ENCODE data around the gene DMKN. TPM values are rescaled to one million over a fixed set of nuclear protein-coding genes. Genes with fewer than 3 reads are reported as not detected.

Gene DMKN
- total and polyA plus RNA-seq, 7 donors, result 5.5 to 39.0 (median 15.8) TPM

DNA sequence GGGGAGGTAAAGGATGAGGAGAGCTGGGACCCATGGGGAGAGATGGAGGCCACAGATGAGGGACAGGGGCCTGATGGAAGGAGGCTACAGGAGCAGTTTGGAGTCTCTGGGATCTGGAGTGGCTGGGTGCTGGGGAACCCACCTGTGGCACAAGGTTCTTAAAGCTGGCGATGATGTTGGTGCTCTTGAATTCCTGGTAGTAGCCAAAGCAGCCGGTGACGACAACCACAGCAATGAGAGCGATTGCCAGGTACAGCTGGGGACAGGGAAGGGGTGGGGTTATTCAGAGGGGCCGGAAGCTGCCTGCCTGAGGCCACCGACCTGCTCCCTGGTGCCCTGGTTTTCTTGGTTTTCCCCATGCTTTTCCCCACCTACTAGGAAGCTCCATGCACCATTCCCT, 47.2 kb upstream of the DMKN start:
- no peaks in the 10 kb centered on the region for H3K9me3 ChIP-seq
- no peak overlapping the region for H3K4me3 ChIP-seq
- TF ChIP-seq CTCF (IDR thresholded peaks at IDR 0.05), result no peak
- TF ChIP-seq POLR2A (IDR thresholded peaks at IDR 0.05), result no peak
- TF ChIP-seq EP300 (IDR thresholded peaks at IDR 0.05), result no peak
- TF ChIP-seq POLR2AphosphoS5 (IDR thresholded peaks at IDR 0.05), result no peak
- no peak overlapping the region for H3K27ac ChIP-seq
- H3K4me1 ChIP-seq, result peaks cover 0 to 14% (median 11%) of the 10 kb centered on the region in 4 donors
- no peak for DNase-seq
- intact Hi-C loops (cut with DNase I), result no loop called here
- H3K36me3 ChIP-seq, result no peaks in the 10 kb centered on the region
- 53 to 58% methylated on average over 6 of the region's 6 CpGs for WGBS, 2 donors
- peaks cover 13 to 69% (median 34%) of the 10 kb centered on the region in 3 donors for H3K27me3 ChIP-seq

GRCh38 chr19:35560271-35560670, 46.8 kb upstream of the DMKN start:
- WGBS, 2 donors, result 90 to 92% methylated on average over 18 of the region's 18 CpGs
- DNase-seq, result no peak
- peaks cover 13 to 69% (median 34%) of the 10 kb centered on the region in 3 donors for H3K27me3 ChIP-seq
- TF ChIP-seq POLR2A (IDR thresholded peaks at IDR 0.05) (no peak), CTCF (IDR thresholded peaks at IDR 0.05) (no peak), POLR2AphosphoS5 (IDR thresholded peaks at IDR 0.05) (no peak), EP300 (IDR thresholded peaks at IDR 0.05) (no peak)
- H3K9me3 ChIP-seq, result no peaks in the 10 kb centered on the region
- no peaks in the 10 kb centered on the region for H3K36me3 ChIP-seq
- no peak overlapping the region for H3K4me3 ChIP-seq
- H3K4me1 ChIP-seq, result peaks cover 0 to 14% (median 11%) of the 10 kb centered on the region in 4 donors
- H3K27ac ChIP-seq, result no peak overlapping the region
- intact Hi-C loops (cut with DNase I), result no loop called here

- no peaks in the 10 kb centered on the region for H3K9me3 ChIP-seq
- no peak for TF ChIP-seq EP300 (IDR thresholded peaks at IDR 0.05)
- TF ChIP-seq CTCF (IDR thresholded peaks at IDR 0.05), result no peak
- TF ChIP-seq POLR2AphosphoS5 (IDR thresholded peaks at IDR 0.05), result no peak
- no peak for TF ChIP-seq POLR2A (IDR thresholded peaks at IDR 0.05)
- H3K27ac ChIP-seq, result no peak overlapping the region
- H3K36me3 ChIP-seq, result no peaks in the 10 kb centered on the region
- no peak overlapping the region for H3K4me3 ChIP-seq
- WGBS, 2 donors, result 89 to 91% methylated on average over 23 of the region's 23 CpGs
- peaks cover 0 to 14% (median 11%) of the 10 kb centered on the region in 4 donors for H3K4me1 ChIP-seq
- DNase-seq, result no peak
- intact Hi-C loops (cut with DNase I), result no loop called here
- H3K27me3 ChIP-seq, result peaks cover 13 to 67% (median 34%) of the 10 kb centered on the region in 3 donors
Measured at GRCh38 chr19:35559781-35560180, 46.3 kb upstream of the DMKN start.

DNA sequence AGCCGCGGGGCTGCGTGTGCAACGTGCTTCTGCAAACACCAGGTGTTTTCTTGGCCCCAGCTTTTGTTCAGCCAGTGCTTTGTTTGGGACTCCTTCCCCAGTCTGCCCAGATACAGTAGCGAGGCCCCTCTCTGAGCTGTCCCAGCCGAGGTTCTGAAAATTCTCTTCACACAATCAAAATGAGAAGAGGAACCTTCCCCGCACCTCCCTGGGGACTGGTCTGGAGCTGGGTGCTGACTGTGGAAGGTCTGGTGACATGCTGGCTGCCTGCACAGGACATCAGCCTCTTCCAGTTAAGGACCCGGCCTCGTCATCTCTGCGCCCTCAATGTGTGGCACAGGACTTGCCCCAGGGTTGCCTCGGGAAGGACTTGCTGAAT, 45.8 kb upstream of the DMKN start:
- WGBS, 2 donors, result 56 to 59% methylated on average over 11 of the region's 11 CpGs
- TF ChIP-seq POLR2A (IDR thresholded peaks at IDR 0.05), result no peak
- no peak for TF ChIP-seq CTCF (IDR thresholded peaks at IDR 0.05)
- no peak for TF ChIP-seq POLR2AphosphoS5 (IDR thresholded peaks at IDR 0.05)
- no peak for TF ChIP-seq EP300 (IDR thresholded peaks at IDR 0.05)
- Histone ChIP-seq H3K36me3 (no peaks in the 10 kb centered on the region), H3K4me1 (peaks cover 0 to 14% (median 11%) of the 10 kb centered on the region in 4 donors), H3K27me3 (peaks cover 13 to 64% (median 34%) of the 10 kb centered on the region in 3 donors), H3K27ac (no peak overlapping the region), H3K9me3 (no peaks in the 10 kb centered on the region), H3K4me3 (no peak overlapping the region)
- intact Hi-C loops (cut with DNase I), result no loop called here
- DNase-seq, result no peak
